Middle frontal gyrus (tissue), 1 donor: ENCODE results near the gene TCF4.

Experiments used
- DNase-seq: peaks from one replicate; pipeline ENCODE4 v3.0.0-alpha.2; 2015; ENCODE audit warnings: low spot score; ENCODE audit errors: extremely low spot score

The TCF4 gene

DNA sequence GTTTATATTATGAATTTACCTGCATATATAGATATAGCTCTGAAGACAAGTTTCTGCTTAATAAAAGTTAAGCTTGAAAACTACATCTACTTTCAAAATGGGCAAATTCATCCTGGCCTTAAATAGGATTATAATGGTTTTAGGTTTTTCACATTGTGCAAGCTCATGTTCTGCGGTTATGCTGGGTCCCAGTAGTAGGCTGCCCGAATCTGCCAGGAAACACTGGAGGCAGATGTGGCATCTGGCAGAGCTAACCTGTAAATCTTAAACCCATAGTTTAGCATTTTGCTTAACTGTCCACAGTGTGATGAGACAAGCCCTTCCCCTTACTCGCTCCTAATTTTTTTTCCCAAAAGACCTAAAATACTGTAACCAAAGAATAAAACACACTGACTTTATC, 234.2 kb downstream of the TCF4 start:
- no peak for DNase-seq

DNA sequence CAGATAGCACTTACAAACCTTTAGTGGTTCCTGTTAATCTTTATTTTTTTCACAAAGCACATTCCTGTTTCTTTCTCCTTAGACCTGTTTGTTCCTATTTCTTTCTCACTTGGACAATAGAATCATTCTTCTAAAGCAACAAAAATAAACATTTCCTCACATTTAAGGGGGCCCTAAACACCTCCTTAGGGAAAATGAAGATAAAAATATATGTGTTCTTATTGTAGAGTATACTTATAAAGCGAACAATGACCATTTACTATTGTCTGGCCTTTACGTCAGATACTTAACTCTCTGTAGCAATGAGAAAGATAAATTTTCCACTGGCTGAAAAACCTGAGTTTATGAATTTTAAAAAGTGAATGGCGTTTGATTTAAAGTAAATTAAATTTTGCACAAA, 234.6 kb downstream of the TCF4 start:
- DNase-seq, result no peak

DNA sequence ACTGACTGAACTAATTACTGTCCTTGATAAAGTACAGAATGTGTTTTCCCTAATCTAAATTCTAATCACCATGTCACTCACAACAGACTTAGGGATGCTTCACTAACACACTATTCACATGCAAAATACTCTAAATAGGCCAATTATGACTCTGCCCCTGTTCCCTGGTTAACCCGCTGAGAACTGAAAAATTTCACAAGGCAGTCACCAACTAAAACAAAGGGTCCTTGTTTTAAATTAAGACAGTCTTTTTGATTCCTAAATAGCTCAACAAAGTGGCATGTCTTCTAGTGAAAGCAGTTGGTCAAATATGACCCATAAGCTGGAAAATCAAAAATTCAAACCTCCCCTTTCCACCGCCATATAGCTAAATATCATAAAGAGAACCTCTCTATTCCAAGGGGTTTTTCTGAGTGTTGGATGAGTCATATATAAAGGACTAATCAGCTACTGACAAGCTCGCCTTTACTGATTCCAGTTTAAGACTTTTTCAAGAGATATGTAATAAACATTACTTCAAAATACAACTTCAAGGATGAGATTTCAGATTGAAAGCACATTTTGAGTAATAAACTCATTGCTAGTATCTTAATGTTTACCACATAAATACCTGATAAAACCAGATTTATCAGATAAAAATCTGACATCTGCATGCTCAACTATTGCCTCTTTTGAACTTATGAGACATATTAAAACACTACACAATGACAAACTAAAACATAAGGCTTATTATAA, 235.8 kb downstream of the TCF4 start:
- DNase-seq, result no peak

DNA sequence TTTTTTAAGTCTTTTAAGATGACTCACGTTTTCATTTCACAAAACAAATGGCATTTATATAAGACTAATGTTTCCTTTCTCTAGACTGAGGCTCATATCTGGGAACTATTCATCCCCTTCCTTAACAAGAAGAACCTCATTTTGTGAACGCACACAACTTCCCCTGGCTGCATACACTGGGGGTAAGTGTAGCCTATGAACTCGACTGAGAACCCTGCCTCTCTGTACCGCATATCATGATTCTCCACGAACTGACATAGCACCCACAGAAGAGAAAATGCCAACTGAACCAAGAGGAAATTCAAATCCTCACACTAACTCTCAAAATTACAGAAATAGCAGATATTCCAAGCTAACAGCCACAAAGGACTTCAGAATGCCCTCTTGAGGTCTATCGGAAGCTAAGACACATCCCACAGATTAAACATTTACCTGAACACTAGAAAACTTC, 236.7 kb downstream of the TCF4 start:
- DNase-seq, result no peak

DNA sequence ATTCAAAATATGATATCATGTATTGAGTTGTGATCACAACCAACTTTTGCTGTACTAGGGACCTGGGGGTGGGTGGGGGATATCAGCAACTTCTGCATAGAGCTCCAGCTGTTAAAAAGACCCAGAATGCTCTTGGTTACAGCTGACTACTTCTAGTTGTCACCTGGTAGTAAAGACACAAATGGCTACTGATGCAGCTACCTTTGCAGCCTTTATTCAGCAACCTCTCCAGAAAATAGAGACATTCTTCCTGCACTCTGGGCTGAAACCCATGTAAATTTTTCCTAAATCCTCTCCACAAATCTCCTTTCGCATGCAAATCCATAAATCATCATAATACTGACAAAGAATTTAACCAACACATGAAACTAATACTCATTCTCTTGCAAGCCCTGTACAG, 238.3 kb downstream of the TCF4 start:
- no peak for DNase-seq

DNA sequence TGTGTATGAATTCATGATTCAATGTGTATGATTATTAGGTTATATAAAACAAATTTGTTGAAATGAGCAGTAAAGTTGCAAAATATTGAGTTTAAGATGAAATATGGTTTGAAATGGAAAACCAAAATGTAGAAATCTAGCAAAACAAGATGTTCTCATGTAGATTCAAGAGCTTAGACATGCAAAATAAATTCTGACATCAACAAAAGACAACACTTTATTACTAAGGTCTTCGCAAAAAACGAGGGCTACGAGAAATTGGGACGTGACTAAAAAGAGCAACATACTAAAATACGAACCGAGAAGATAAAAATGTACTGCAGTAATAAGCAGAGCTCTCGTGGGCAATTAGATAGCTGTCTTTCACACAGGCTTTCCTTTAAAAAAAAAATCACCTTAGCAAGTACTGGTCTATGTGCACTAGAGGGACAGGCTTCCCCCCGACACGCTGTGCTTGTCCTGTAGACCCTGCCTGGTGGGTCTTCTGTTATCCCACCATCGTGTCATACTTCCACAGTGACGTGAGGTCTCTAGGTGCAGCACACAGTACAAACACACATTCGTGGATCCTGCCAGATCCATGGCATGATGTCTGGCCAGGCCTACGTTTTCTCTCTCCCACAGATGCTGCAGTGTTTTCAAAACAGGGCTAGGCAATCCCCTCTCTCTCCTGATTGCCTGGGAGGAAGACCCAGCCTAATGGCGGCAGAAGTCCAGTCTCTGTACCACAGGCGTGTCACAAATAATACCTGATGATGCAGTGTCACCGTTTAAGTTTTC, 240.8 kb downstream of the TCF4 start:
- no peak for DNase-seq

DNA sequence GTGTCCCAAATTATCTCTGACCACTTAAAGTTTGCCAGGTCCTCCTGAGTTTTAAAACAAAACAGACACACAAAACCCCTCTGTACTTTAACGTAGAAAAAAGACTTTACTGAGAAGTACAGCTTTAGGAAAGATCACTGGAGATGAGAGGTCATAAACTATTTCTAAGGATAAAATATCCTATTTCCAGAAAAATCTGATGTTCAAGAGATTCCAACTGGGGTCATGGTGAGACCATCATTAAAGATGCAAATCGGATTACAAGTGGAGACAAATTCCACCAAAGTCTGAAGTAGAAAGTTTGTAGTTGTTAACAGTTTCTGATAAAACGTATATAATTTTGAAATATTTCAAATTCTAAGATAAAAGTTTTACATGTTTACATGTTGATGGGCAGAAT, 241.6 kb downstream of the TCF4 start:
- DNase-seq, result no peak

DNA sequence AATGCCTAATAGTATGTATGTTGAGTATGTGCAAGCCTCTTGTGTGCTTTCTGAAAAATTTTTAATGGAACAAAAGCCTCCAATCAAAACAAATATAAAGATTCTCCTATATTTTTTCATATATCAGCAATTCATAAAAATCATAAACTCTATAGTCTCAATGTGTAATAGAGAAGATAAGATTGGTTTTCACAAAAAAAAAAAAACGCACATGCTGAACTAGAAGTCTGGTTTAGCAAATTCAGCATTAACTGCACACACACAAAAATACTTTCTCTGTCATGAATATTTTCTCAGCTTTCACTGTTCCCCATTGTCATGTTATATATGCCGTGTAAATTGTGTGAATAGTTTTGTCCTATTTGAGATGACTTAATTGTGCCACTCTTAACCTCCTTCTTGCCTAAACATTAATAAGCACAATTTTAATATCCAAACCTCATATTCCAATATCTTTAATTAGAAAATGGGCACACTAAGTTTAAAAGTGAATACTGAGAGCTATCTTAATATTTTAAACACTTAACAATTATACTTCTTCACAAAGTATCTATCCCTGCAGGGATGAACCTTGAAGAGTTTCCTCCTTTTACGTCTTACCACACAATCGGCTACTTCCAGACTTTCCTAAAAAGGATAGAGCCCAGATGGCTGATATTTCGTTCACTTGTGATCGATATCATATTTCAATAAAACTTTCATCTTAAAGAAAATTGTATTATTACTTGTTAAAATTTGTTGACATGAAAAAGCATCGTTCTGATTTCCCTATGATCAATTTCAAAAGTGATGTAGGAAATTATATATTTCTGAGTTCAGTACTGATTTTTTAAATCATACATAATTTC, 242.7 kb downstream of the TCF4 start:
- DNase-seq, result no peak

DNA sequence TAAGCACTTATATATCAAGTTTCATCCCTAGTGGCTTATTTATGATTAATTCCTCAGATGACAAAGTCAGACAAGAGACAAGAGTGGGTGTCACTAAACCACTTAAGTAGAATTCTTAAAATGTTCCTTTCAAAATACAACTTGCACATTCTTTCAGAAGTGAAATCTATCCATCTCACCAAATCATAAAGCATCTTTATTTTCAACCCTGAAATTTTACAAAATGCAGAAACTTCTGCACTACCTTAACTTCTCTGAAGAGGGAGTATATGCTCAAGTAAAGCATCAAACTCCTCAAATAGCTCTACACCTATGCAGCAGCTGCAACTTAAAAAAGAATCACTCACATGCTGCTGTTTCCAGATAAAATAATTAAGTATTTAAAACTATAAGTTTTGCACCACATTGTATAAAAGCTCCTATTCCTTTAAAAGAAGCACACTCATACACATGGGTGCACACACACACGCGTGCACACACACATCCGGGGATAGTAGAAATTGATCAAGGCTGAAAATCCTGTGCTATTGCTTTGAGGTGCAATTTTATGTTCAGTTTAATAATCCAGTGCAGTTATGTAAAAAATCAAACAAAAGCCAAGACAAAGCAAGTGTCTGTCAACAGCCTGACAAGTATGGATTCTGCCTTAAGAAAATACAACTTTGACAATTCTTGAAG, 244.5 kb downstream of the TCF4 start:
- no peak for DNase-seq

DNA sequence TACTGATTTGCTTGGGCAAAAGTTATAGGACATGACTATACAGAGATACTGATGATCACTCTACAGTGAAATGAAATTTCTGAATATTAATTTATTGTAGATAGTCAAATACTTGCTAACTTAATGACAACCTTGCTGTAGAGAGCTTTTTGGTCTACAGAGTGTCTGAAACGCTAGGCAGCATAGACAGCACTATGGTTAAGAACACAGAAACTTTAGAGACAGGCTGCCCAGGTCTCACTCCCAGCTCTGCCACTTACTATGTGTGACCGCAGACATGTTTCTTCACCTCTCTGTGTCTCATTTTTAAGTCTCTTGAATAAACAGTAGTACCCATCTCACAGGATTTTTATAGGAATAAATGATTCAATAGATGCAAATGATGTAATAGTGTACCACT, 247.0 kb downstream of the TCF4 start:
- no peak for DNase-seq

DNA sequence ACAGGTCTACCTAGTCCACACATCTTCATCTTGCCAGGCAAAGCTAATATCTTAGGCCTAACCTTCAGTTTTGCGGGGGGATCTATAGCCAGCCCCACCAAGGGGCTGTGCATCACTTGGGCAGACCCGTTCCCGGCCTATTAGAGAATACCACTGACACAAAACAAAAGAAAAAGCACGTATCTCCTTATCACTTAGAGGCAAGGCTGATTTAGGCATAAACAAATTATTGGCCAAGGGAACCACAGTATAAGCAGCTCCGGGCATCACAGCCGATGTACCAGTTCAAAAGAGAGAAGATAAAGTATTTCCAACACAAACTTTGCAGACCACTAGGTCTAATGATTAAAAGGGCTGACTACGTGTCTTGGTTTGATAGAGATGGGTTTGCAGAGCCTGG, 248.0 kb downstream of the TCF4 start:
- DNase-seq, result no peak

DNA sequence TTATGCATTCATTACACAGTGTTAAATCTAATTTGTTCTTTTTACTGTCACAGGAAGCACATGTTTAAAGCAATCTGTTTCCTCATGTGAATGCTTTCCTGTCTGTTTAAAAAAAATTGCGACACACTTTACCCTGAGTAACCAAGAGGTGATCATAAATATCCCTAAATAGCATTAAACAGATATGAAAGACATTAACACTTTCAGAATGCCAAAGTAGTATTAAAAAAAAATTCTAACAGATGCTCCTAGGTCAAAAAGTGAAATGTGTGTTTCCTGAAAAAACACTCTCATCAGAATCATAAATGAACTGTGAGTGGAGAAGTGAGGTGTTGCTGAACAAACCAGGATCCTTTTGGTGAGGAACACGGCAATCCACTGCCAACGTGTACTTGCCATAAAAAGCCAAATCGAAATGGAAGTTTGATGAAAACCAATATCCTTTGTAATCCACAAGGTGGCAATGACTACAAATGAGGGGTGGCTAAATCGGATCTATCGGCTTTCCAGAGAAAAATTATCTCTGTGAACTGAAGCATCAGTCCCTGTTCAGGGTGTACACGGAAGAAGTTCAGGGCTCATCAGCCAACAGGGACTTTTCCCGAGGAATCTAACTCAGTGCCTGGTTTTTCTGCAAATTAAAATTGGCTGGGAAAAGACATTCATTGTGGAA, 248.9 kb downstream of the TCF4 start:
- no peak for DNase-seq

DNA sequence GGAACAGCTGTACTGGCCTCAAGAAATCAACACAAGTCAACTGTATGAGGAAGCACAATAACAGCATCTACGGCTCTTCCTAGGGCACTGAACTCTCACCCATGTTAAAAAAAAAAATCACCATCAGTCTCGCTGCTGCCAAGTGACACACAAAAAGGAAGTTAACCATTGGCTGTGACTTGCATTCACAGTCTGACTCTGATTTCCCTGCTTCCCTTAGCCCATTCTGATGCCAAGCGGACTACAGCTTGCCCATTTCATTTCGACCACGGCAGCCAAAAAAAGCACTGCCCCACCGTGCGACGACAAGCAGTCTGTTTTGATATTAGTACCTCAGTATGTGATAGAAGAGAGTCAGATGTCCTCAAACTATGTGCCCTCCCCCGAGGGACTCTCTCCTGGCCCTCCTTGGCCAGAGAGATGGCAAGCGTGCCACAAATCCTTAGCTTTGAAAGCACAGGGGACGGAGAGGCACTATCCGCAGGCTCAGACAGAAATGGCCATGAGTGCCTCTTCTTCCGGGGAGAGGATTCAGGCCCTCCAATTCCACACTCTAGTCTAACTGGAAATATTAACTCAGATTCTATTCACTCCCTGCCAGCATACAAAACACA, 250.0 kb downstream of the TCF4 start:
- no peak for DNase-seq

DNA sequence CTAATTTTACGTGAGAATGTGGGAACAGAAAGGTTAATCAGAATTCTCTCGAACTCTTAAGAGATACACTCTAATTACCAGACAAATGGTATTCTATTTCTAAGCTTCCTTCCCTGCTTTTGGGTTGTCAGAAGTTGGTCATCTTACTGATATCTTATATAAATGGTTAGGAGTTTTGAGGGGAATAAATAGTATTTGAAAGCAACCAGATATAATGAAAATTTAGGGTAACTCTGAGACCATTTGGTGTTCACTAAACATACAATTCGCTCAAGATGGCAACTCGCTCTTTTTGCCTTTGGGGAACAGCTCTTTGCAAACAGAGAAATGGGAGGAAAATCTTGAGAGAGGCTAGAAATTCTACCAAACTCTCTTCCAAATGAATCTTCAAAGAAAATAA, 250.9 kb downstream of the TCF4 start:
- DNase-seq, result no peak

DNA sequence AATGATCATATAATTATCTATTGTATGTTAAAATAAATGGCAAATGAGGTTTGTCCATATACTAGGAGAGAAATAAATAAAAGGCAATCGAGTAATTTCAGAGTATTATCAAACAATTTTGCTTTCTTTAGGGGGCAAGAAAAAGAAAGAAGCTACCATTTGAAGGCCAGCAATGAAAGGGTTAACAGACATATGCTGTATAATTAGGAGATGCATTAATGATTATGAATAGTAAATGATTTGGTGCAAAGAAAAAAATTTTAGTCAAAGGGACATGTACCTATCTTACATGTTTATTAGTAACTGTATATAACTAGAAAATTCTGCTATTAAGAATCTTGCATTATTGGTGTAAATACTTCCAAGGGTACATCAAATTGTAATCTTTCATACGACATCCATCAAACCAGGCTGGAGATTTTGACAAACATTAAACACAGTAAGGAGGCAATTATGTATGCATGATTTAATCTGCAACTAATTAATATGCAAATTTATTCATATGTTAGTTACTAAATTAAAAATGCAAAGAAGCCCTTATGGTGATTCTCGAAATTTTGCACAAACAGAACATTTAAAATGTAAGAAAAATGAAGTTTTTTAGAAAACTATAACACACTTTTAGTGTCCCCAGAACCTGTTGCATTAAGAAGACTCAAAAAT, 251.4 kb downstream of the TCF4 start:
- no peak for DNase-seq

DNA sequence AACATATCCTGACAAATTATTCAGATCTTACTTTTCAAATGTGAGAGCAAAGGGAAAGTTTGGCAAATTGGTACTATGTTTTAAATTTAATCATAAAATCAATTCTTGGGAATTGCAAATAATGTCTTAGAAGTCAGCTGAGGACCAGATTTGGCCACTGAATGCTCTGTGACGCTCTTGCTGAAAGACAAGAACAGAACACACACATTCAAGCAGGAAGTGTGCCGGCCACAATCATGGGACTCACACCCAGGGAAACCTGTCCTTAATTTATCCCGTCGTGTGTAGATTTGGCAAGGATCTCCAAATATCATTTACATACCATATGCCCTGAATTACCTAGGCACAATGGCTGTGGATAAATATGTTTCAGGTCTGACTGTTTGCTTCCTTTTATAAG, 253.1 kb downstream of the TCF4 start:
- DNase-seq, result no peak

DNA sequence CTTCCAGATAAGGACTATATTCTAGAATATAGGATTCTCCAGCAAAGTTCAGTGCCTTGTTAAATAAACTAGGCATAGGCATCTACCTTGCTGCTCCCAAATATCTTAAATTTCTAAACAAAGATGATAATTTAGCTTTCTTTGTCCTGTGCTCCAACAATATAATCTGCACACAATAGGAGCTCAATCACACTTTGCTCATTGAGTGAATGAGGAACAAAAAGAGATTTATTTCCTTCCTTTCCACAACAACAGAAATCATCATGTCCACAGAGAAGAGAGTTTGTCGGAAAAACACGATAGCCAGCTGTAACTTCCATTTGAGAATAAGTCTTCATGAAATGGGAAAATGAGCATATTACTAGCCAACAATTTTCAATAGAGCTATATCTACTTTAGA, 256.7 kb downstream of the TCF4 start:
- DNase-seq, result no peak

DNA sequence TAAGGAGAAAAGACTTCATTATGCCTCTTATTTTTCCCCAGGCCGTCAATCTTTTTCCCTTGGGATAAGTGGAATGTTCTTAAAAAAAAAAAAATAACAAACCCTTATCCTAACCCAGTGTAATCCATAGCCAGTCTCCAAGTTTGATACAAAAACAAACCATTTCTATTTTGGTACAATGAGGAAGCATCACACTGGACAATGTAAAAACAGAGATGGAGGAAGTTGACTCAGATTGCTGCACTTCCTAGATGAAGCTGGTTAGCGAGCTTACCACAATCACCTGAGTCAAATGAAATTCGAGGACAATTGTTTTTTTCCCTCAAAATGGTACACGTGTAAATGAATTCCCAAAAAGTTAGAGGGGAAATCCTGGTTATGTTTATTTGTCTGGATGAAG, 259.7 kb downstream of the TCF4 start:
- DNase-seq, result no peak

DNA sequence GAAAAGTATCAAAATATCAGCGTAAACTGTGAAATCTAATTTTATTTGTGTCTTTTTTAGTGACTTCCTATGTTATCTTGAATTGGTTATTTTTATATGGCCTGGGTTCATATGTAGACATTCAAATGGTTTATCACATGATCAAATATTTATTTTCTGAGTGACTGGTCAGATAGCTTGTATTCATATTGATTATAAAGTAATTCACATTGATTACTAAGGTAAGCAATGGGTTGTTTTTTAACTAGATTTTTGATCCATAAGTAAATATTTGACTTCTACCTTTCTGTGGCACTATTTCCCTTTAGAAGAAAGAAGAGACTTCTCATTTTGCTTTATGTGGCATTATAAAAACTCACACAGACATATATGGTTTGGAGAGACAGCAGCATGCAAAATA, 260.5 kb downstream of the TCF4 start:
- no peak for DNase-seq

DNA sequence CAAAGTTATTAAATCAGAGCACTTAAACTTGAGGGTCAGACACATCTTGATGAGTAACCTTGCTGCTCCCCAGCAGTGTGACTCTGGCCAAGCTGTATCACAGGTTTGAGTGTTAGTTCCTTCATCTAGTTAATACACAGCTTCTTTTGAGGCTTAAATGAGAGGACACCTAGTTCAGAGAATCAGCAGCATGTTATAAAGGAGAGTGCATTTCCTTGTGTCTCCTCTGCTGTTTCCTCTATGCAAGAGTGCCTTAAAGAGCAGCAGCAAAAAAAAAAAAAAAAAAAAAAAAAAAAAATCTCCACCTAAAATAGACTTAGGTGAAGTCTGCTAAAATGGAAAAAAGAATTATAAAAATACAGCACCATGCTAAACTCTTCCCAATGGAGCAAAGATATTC, 261.9 kb downstream of the TCF4 start:
- DNase-seq, result no peak
